ENCODE results near the gene GET4. TPM values are rescaled to one million over a fixed set of nuclear protein-coding genes. Genes with fewer than 3 reads are reported as not detected.

The GET4 gene
- total and polyA plus RNA-seq, 2 of the 4 experiments (the other 2 are of a cell fraction): 11.3 to 30.9 TPM

DNA sequence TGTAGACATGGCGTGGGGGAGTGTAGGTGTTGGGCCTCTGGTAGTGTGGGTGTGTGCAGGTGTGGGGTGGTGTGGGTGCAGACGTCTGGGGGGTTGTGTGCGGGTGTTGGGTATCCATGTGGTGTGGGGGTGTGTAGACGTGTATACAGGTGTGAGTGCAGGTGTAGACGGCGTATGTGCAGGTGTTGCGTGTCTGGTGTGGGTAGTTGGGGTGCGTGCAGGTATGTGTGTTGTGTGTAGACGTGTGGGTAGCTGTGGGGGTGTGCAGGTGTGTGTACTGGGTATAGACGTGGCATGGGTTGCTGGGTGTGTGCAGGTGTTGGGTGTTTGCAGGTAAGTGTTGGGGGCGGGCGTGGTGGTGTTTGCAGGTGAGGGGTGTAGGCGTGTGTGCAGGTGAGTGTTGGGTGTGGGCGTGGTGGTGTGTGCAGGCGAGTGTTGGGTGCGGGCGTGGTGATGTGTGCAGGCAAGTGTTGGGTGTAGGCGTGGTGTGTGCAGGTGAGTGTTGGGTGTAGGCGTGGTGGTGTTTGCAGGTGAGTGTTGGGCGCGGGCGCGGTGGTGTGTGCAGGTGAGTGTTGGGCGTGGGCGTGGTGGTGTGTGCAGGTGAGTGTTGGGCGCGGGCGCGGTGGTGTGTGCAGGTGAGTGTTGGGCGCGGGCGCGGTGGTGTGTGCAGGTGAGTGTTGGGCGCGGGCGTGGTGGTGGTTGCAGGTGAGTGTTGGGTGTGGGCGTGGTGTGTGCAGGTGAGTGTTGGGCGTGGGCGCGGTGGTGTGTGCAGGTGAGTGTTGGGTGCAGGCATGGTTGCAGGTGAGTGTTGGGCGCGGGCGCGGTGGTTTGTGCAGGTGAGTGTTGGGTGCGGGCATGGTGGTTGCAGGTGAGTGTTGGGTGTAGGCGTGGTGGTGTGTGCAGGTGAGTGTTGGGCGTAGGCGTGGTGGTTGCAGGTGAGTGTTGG, 16.6 kb downstream of the GET4 start (continued):
- no peak for TF ChIP-seq MXI1 (IDR thresholded peaks at IDR 0.05; ENCODE audit: borderline replicate concordance, low read depth, low read length)

DNA sequence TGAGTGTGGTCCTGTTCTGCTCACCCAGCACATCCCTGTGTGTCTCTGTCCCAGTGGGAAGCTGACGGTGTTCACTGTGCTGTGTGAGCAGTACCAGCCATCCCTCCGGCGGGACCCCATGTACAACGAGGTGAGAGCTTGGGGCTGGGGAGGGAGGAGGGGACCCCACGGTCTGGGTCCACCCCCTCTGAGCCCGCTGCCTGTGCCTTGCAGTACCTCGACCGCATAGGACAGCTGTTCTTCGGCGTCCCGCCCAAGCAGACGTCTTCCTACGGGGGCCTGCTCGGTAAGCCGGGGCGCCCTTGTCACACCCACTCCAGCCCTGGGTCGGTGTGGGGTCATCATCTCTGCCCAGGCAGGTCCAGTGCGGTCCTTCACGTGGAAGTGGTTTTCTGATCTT, 17.3 kb downstream of the GET4 start:
- Histone ChIP-seq H2BK20ac (ENCODE audit: low read depth, low read length) (no peak overlapping the region), H3K36me3 (ENCODE audit: control insufficient read depth, insufficient read depth, low read length) (peaks cover 56% of the 10 kb centered on the region), H3K4me1 (ENCODE audit: control insufficient read depth, insufficient read depth, low read length) (no peaks in the 10 kb centered on the region), H4K8ac (ENCODE audit: low read depth in 2 of 2, low read length in 2 of 2) (no peak overlapping the region), H3K27ac (ENCODE audit: insufficient read depth, low read length) (no peak overlapping the region), H3K14ac (replicated peaks; ENCODE audit: low read depth, low read length) (no peak overlapping the region), H3K9me3 (ENCODE audit: control insufficient read depth, insufficient read depth, low read length) (no peaks in the 10 kb centered on the region), H3K4me3 (ENCODE audit: insufficient read depth, low read depth, low read length) (no peak overlapping the region), H4K91ac (ENCODE audit: insufficient read depth, low read depth, low read length) (no peak overlapping the region), H3K9me1 (ENCODE audit: insufficient read depth, low read length) (0 out of 2 replicates have a peak, but pooled peaks cover 5% of the 10 kb centered on the region), H2AK9ac (replicated peaks; ENCODE audit: low read depth, low read length, poor library complexity) (no peak overlapping the region), H2BK5ac (ENCODE audit: low read depth, low read length, poor library complexity, severe bottlenecking) (no peak overlapping the region), H4K20me1 (ENCODE audit: insufficient read depth, low read length) (peaks cover 13% of the 10 kb centered on the region), H3K27me3 (ENCODE audit: control insufficient read depth, insufficient read depth, low read length) (no peaks in the 10 kb centered on the region), H4K5ac (ENCODE audit: low read depth, low read length) (no peak overlapping the region), H3K4me2 (ENCODE audit: low read depth, low read length) (no peak overlapping the region), H2BK15ac (ENCODE audit: low read depth, low read length) (no peak overlapping the region), H2BK120ac (ENCODE audit: low read depth, low read length) (no peak overlapping the region), H3K56ac (ENCODE audit: extremely low read depth, insufficient read depth, low read length) (no peak overlapping the region), H3K79me1 (ENCODE audit: low read depth in 1 of 2, low read length in 2 of 2) (peaks cover 7 to 20% of the 10 kb centered on the region in 2 experiments), H3K4ac (ENCODE audit: low read depth, low read length) (no peak overlapping the region), H3K23ac (ENCODE audit: low read depth, low read length) (no peak overlapping the region), H3K9ac (ENCODE audit: low read depth, low read length) (no peak overlapping the region), H2AFZ (replicated peaks; ENCODE audit: low read length, poor library complexity) (no peak overlapping the region), H2AK5ac (ENCODE audit: low read depth, low read length) (no peak overlapping the region), H3K18ac (ENCODE audit: low read depth, low read length) (no peak overlapping the region)
- intact Hi-C loops (cut with micrococcal nuclease): no loop called here
- POLR2A ChIA-PET (ENCODE audit: unreplicated experiment): no interaction called here
- dilution Hi-C loops (cut with HindIII; ENCODE audit: low sequenced_read_pairs, unreplicated experiment): no loop called here
- TF ChIP-seq FOS (IDR thresholded peaks at IDR 0.05; ENCODE audit: low read depth, low read length): no peak
- no peak for TF ChIP-seq MAFK (IDR thresholded peaks at IDR 0.05; ENCODE audit: low read depth, low read length)
- no peak for TF ChIP-seq SMC3 (IDR thresholded peaks at IDR 0.05; ENCODE audit: low read depth, low read length)
- TF ChIP-seq, protein P1, sequence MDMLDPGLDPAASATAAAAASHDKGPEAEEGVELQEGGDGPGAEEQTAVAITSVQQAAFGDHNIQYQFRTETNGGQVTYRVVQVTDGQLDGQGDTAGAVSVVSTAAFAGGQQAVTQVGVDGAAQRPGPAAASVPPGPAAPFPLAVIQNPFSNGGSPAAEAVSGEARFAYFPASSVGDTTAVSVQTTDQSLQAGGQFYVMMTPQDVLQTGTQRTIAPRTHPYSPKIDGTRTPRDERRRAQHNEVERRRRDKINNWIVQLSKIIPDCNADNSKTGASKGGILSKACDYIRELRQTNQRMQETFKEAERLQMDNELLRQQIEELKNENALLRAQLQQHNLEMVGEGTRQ (IDR thresholded peaks at IDR 0.05; ENCODE audit: low read depth, low read length): no peak
- TF ChIP-seq RCOR1 (IDR thresholded peaks at IDR 0.05; ENCODE audit: insufficient replicate concordance, low read length): no peak
- no peak for TF ChIP-seq RAD21 (IDR thresholded peaks at IDR 0.05; ENCODE audit: low read length)
- no peak for TF ChIP-seq CEBPB (IDR thresholded peaks at IDR 0.05; ENCODE audit: low read depth, low read length)
- TF ChIP-seq CHD1 (IDR thresholded peaks at IDR 0.05; ENCODE audit: low read depth, low read length): no peak
- in situ Hi-C loops (cut with MboI; ENCODE audit: low sequenced_read_pairs): no loop called here
- no TSS peak for BruUV-seq (replicated peaks)
- WGBS, 2 experiments (ENCODE audit: extremely low coverage in 2 of 2, insufficient read length in 1 of 2): 100% methylated on average over 5 of the region's 19 CpGs; no CpG with 5 or more reads in 1 of the 2 experiments
- CTCF ChIA-PET: no interaction called here
- no peak for DNase-seq
- no peak for ATAC-seq (ENCODE audit: low read depth)

All from IMR-90 (cell line).